ENCODE data around the gene KRTAP6-3. TPM values are rescaled to one million over a fixed set of nuclear protein-coding genes. Genes with fewer than 3 reads are reported as not detected.

The KRTAP6-3 gene
- total and polyA plus RNA-seq, 2 of the 8 experiments (the other 6 are each of a cell fraction or from before 2014, with no cell fraction given): not detected

GRCh38 chr21:30579346-30579745 is 12.9 kb upstream of the KRTAP6-3 start (continued):
- no peak for TF ChIP-seq CTCF (IDR thresholded peaks at IDR 0.05; ENCODE audit: control extremely low read depth in 1 of 3, insufficient read depth in 1 of 3, low read depth in 1 of 3, low read length in 3 of 3)
- no peak for TF ChIP-seq TBP (IDR thresholded peaks at IDR 0.05; ENCODE audit: low read depth, low read length)
- TF ChIP-seq SRF (IDR thresholded peaks at IDR 0.05; ENCODE audit: low read depth, low read length): no peak

Data from H1 (cell line).